Osteoblast (primary cell): ENCODE measurements around the gene TMEM201. TPM values are rescaled to one million over a fixed set of nuclear protein-coding genes. Genes with fewer than 3 reads are reported as not detected.

Experiments
- DNase-seq: peaks from one replicate; pipeline ENCODE4 v3.0.0; 2011; ENCODE audit warnings: low spot score, mixed read lengths; ENCODE audit not compliant: insufficient read length; ENCODE audit errors: missing footprints
- H2AFZ ChIP-seq: 2 replicates; pipeline ENCODE4 v1.6.0; 2011; ENCODE audit warnings: mild to moderate bottlenecking, low read length
- H3K27ac ChIP-seq: 2 replicates; pipeline ENCODE4 v1.5.1; 2011; ENCODE audit warnings: mild to moderate bottlenecking, low read depth, low read length, moderate library complexity
- H3K27me3 ChIP-seq: 2 replicates; pipeline ENCODE4 v1.6.0; 2012; ENCODE audit warnings: mild to moderate bottlenecking, control low read depth, inconsistent platforms, low read length, moderate library complexity; ENCODE audit not compliant: insufficient read depth
- H3K36me3 ChIP-seq: 2 replicates; pipeline ENCODE4 v1.5.1; 2011; ENCODE audit warnings: mild to moderate bottlenecking, low read length, control low read depth, moderate library complexity; ENCODE audit not compliant: insufficient read depth
- H3K4me1 ChIP-seq: 2 replicates; pipeline ENCODE4 v1.5.1; 2011; ENCODE audit warnings: mild to moderate bottlenecking, low read length, control low read depth, moderate library complexity; ENCODE audit not compliant: insufficient read depth
- H3K4me2 ChIP-seq: 2 replicates; pipeline ENCODE4 v1.6.0; 2011; ENCODE audit warnings: mild to moderate bottlenecking, low read length; ENCODE audit not compliant: insufficient read depth
- H3K4me3 ChIP-seq: fragments of 200-600 bp; sonication (generic); 3 replicates; pipeline ENCODE4 v1.5.1; 2012; ENCODE audit warnings: mild to moderate bottlenecking, low read length, inconsistent platforms; ENCODE audit not compliant: insufficient read depth
- H3K79me2 ChIP-seq: 2 replicates; pipeline ENCODE4 v1.6.0; 2012; ENCODE audit warnings: mild to moderate bottlenecking, low read length, control low read depth, inconsistent platforms; ENCODE audit not compliant: insufficient read depth
- H3K9me3 ChIP-seq: 2 replicates; pipeline ENCODE4 v1.5.1; 2011; ENCODE audit warnings: low read depth, low read length, control low read depth
- H4K20me1 ChIP-seq: 2 replicates; pipeline ENCODE4 v1.6.0; 2012; ENCODE audit warnings: mild to moderate bottlenecking, low read length, control low read depth; ENCODE audit not compliant: insufficient read depth
- CTCF ChIP-seq: IDR thresholded peaks from 2 replicates; pipeline ENCODE4 v1.5.1; 2011; ENCODE audit warnings: mild to moderate bottlenecking, low read depth, low read length, moderate library complexity; ENCODE audit errors: extremely low read depth
- total RNA-seq: library from RNA; depleted of rRNA; stranded (reverse); fragments of >200 nt; gene quantifications from 2 replicates; pipeline ENCODE4 v1.2.3, GENCODE V29; 2012

Gene TMEM201
- total RNA-seq, 1 donor = 6.2 TPM

GRCh38 chr1:9595968-9596340 lies 7.2 kb downstream of the TMEM201 start:
- Histone ChIP-seq H3K4me2 (no peak overlapping the region), H4K20me1 (peaks cover 32% of the 10 kb centered on the region), H3K36me3 (peaks cover 4% of the 10 kb centered on the region), H3K27me3 (no peaks in the 10 kb centered on the region), H2AFZ (no peak overlapping the region), H3K27ac (no peak overlapping the region), H3K4me3 (no peak overlapping the region), H3K79me2 (peaks cover 48% of the 10 kb centered on the region), H3K4me1 (peaks cover 7% of the 10 kb centered on the region), H3K9me3 (no peaks in the 10 kb centered on the region)
- DNase-seq = peak; percentile 57
- TF ChIP-seq CTCF = no peak

GRCh38 chr1:9596415-9597123 lies 7.9 kb downstream of the TMEM201 start:
- H3K4me3 ChIP-seq = no peak overlapping the region
- H3K9me3 ChIP-seq = no peaks in the 10 kb centered on the region
- peaks cover 42% of the 10 kb centered on the region for H3K79me2 ChIP-seq
- peak; percentile 80 for DNase-seq
- H3K4me1 ChIP-seq = peaks cover 7% of the 10 kb centered on the region
- no peak overlapping the region for H2AFZ ChIP-seq
- H3K4me2 ChIP-seq = no peak overlapping the region
- peaks cover 8% of the 10 kb centered on the region for H3K36me3 ChIP-seq
- no peak for TF ChIP-seq CTCF
- H3K27me3 ChIP-seq = no peaks in the 10 kb centered on the region
- peaks cover 27% of the 10 kb centered on the region for H4K20me1 ChIP-seq
- H3K27ac ChIP-seq = no peak overlapping the region

GRCh38 chr1:9597361-9598315 lies 8.9 kb downstream of the TMEM201 start:
- H3K4me1 ChIP-seq = peaks cover 7% of the 10 kb centered on the region
- no peak for TF ChIP-seq CTCF
- H3K4me3 ChIP-seq = no peak overlapping the region
- peak; percentile 83 for DNase-seq
- H3K27ac ChIP-seq = no peak overlapping the region
- H3K79me2 ChIP-seq = peaks cover 32% of the 10 kb centered on the region
- no peaks in the 10 kb centered on the region for H3K27me3 ChIP-seq
- no peak overlapping the region for H3K4me2 ChIP-seq
- H3K36me3 ChIP-seq = peaks cover 13% of the 10 kb centered on the region
- no peaks in the 10 kb centered on the region for H3K9me3 ChIP-seq
- peaks cover 24% of the 10 kb centered on the region for H4K20me1 ChIP-seq
- no peak overlapping the region for H2AFZ ChIP-seq

GRCh38 chr1:9598316-9598700 lies 9.6 kb downstream of the TMEM201 start:
- peaks cover 17% of the 10 kb centered on the region for H4K20me1 ChIP-seq
- no peak for TF ChIP-seq CTCF
- H3K27ac ChIP-seq = no peak overlapping the region
- H3K79me2 ChIP-seq = peaks cover 25% of the 10 kb centered on the region
- H3K36me3 ChIP-seq = peaks cover 13% of the 10 kb centered on the region
- no peak overlapping the region for H3K4me3 ChIP-seq
- H3K9me3 ChIP-seq = no peaks in the 10 kb centered on the region
- H2AFZ ChIP-seq = no peak overlapping the region
- H3K4me1 ChIP-seq = peaks cover 3% of the 10 kb centered on the region
- H3K27me3 ChIP-seq = no peaks in the 10 kb centered on the region
- H3K4me2 ChIP-seq = no peak overlapping the region
- peak; percentile 67 for DNase-seq
